ENCODE data around the gene NIPA2.

DNA sequence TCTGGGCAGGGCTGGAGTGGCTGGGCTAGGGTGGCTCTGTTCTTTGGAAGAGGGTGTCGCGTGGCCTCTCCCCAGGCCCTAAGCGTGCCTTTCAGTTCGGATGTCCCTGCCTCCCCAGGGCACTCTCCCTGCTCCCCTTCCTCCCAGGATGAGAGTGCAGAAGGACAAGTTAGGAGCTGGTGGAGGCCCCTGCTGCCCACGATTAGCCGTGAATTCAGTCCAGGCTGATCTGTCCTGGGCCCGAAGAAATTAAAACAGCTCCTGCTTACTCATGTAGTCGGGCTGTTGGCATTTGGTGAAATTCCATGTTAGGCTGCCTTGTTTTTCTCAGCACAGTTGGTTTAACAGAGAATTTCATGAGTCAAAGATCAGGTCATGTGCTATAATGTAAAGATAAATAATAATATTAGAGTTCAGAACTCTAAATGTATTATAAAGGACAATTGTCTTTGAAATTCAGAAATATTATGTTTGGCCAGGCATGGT, 27.6 kb upstream of the NIPA2 start:
- TF ChIP-seq CTCF (conservative IDR thresholded peaks at IDR 0.05; ENCODE audit: low read length), result no peak
- no peak for TF ChIP-seq EZH2phosphoT487 (IDR thresholded peaks at IDR 0.05; ENCODE audit: borderline replicate concordance, low read depth, low read length)

Data from OCI-LY7 (cell line).